ENCODE measurements around the gene CGNL1.

- TF ChIP-seq MAX (IDR thresholded peaks at IDR 0.05; ENCODE audit: low read depth) (no peak), CTCF (IDR thresholded peaks at IDR 0.05) (no peak), REST (IDR thresholded peaks at IDR 0.05; ENCODE audit: low read depth, low read length) (no peak), CHD2 (IDR thresholded peaks at IDR 0.05; ENCODE audit: low read length, partially characterized antibody) (no peak), ZBTB33 (IDR thresholded peaks at IDR 0.05; ENCODE audit: borderline replicate concordance, low read depth) (no peak), EZH2phosphoT487 (IDR thresholded peaks at IDR 0.05; ENCODE audit: borderline replicate concordance, low read depth) (no peak), PBX3 (IDR thresholded peaks at IDR 0.05) (no peak), TAF1 (IDR thresholded peaks at IDR 0.05; ENCODE audit: borderline replicate concordance, low read depth, low read length) (no peak), POLR2AphosphoS5 (IDR thresholded peaks at IDR 0.05; ENCODE audit: low read depth, low read length) (no peak), ELF1 (IDR thresholded peaks at IDR 0.05) (no peak), RAD21 (IDR thresholded peaks at IDR 0.05; ENCODE audit: low read length) (no peak)
These were observed 163.9 kb downstream of the CGNL1 start for GRCh38 chr15:57540211-57540610.
